Rectal smooth muscle tissue (tissue), 1 donor: ENCODE data around the gene OTX1.

Source experiments
- H3K27ac ChIP-seq: one replicate; pipeline ENCODE4 v1.7.0; 2013; ENCODE audit warnings: low read depth, low read length, inconsistent platforms
- H3K27me3 ChIP-seq: one replicate; pipeline ENCODE4 v1.7.0; 2013; ENCODE audit warnings: low read length; ENCODE audit not compliant: control insufficient read depth, insufficient read depth
- H3K36me3 ChIP-seq: one replicate; pipeline ENCODE4 v1.7.0; 2013; ENCODE audit warnings: low read length; ENCODE audit not compliant: control insufficient read depth, insufficient read depth
- H3K4me1 ChIP-seq: one replicate; pipeline ENCODE4 v1.7.0; 2013; ENCODE audit warnings: low read length; ENCODE audit not compliant: control insufficient read depth, insufficient read depth
- H3K4me3 ChIP-seq: one replicate; pipeline ENCODE4 v1.7.0; 2013; ENCODE audit warnings: low read length
- H3K9ac ChIP-seq: one replicate; pipeline ENCODE4 v1.7.0; 2013; ENCODE audit warnings: low read length

Gene OTX1

DNA sequence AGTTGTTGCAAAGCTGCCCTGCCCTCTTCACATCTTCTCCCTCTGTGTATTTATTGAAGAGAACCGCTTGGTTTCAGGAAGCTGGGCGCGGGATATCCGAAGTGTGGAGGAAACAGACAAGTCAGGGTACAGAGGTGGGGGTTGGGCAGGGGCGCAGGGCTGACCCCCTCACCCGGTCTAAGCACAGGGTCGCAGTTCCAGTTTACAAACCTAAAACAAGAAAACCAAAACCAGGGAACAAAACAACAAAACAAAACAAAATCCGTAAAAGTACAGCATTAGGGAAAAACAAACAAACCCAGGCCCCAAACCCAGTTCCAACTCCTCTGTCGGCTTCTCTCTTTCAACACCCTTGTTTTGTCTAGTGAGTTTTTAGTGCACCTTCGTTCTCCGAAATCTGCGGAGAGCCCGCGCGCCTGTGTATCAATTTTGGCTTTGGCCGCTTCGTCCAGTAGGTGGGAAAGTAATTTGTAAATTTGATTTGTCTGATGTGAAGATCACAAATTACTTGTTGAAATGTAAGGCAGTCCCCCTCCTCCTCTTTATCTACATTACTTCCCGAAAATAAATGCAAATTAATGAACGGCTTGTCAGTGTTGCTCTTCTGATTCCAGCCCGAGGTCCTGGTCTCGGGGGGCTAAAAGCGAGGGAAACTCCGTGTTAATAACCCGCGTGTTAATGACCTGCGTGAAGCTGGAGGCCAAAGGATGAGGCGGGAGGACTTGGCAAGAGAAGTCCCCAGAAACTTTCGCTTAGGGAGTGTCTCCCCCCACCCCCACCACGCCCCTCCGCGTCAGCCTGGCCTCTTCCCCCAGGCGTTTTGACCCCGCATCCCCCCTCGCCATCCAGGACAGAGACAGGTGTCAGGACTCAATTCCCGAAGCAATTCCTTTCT, 6.9 kb downstream of the OTX1 start:
- peaks cover 10% of the 10 kb centered on the region for H3K4me1 ChIP-seq

DNA sequence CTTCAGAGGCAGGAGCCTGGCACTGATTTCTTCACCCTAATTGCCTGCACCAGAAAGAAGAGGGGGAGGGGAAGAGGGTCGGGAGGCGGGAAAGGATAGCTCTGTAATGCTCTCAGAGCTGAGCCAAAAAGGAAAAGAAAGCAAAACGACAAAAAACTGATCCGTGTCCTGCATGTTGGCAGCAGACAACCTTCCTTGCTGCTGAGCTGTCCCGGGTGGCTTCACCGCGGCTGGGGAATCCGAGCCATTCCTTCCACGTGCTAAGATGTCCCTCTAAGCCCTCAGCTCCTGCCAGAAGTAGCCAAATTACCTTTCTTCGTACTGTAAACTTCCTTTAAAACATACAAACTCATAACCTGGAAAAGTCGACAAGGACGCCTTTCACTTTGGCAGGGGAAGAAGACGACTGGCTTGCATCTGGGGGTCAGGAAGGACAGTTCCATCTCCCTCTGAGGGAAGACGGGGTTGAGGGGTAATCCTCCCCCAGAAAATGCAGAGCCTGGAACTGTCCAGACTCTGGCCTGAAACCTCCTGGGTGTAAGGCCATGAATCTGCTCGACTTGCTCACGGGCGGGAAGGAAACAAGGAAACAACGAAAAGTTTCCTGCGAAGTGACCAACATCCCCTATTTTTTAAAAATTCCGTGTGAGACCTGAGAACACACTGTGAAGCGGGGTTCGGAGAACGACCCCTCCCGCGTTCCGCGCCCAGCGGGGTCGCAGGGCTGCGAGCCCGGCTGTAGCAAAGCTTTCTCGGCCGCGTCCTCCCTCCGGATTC, 7.7 kb downstream of the OTX1 start:
- Histone ChIP-seq H3K9ac (no peak overlapping the region), H3K36me3 (no peaks in the 10 kb centered on the region), H3K27me3 (peaks cover 56% of the 10 kb centered on the region), H3K27ac (no peak overlapping the region), H3K4me1 (peaks cover 10% of the 10 kb centered on the region), H3K4me3 (peak overlapping the region; percentile 30)

More for the DNA sequence above, 6.9 kb downstream of the OTX1 start:
- peaks cover 62% of the 10 kb centered on the region for H3K27me3 ChIP-seq
- H3K36me3 ChIP-seq: no peaks in the 10 kb centered on the region
- H3K4me3 ChIP-seq: no peak overlapping the region
- no peak overlapping the region for H3K9ac ChIP-seq
- H3K27ac ChIP-seq: no peak overlapping the region

DNA sequence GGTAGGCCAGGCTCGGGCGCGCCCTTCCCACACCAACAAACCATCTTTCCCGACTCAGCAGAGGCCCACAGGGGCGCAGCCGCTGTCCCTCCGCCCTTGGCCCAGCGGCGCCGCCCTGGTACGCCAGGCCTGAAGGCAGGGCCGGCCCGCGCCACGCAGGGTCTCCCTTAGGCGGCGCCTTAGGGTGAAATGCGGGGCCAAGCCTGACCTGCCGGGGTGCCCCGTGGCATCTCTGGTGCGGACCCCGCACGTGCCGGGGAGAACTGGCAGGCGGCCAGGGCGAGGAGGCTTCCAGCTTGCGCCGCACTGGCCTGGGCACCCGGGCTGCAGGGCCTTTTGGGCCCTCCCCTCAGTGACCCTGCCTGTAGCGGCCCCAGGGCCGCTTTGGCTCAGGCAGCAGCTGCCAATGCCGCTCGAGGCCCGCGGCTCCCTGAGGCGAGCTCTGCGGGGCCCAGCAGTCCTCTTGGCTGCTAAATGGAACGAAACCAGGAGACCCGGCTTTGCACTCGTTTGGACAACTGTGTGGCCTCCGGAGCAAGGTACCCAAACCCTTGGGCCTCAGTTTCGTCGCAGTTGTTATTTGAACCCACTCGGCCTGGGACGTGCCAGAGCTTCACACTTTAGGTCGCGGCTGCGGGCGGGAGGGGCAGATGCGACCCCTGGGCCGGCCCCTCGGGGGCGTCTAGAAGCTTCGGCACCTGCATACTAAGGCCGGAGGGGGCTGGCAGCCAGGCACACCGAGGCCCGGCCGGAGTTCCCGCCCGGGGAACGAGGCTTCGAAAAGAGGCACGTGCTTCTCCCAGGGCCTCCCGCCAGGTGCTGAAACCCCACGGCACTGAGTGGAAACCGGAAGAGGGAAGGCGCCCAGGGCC, 8.5 kb downstream of the OTX1 start:
- H3K4me1 ChIP-seq: peaks cover 9% of the 10 kb centered on the region
- H3K36me3 ChIP-seq: no peaks in the 10 kb centered on the region
- no peak overlapping the region for H3K9ac ChIP-seq
- H3K27me3 ChIP-seq: peaks cover 54% of the 10 kb centered on the region
- H3K27ac ChIP-seq: no peak overlapping the region
- peak overlapping the region; percentile 30 for H3K4me3 ChIP-seq

DNA sequence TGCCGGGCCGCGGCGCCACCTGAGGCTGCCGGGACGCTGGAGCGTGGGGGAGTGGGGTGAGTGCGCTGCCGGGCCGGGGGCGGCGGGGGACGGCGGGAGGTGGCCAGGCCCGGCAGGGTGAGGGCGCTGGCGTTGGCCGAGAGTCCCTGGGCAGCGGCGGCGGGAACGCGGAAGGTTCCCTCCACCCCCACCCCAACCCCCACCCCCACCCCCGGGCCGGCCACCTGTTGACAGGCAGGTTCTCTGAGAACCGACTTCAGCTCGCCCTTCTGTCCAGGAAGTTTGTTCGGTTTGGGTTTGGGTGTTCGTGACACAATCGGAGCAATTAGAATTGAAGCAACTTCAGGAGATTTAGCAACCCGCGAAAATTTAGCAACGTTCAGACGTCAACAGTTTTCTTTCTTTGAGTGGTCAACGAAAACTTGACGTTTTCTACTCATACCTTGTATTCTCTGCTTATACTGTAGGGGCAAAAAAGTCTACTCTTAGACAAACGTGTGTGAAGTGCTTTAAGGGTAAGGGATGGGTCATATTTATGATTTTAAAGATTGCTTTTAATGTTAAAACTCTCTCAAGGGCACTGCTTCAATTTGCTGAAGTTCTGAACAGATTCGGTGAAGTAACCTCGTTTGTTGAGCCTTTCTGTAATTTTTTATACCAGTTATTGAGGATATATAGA, 9.3 kb downstream of the OTX1 start:
- peaks cover 46% of the 10 kb centered on the region for H3K27me3 ChIP-seq

DNA sequence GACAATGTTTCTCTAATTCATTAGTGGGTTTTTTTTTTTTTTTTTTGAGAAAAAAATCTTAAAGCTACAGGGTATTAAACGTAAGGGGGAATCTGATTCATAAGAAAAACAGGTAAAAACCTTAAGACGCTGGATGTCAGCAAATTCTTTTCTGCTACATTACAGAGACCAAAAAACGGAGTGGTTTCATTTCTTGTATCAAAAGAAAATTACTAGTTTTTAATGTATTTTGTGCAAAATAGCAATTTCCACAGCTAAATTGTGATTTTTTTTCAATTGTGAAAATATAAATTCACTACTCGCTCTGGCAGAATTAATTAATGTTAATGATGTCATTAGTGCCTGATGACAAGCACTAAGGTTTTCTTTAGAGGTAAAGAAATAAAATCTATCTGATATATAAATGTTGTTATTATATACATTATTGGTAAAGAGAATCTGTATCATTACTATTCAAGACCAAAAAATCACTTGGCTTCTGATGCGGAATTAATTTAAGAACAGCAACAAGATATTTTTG, 9.9 kb downstream of the OTX1 start:
- Histone ChIP-seq H3K9ac (no peak overlapping the region), H3K4me3 (no peak overlapping the region), H3K27me3 (peaks cover 40% of the 10 kb centered on the region), H3K4me1 (peaks cover 5% of the 10 kb centered on the region), H3K27ac (no peak overlapping the region), H3K36me3 (no peaks in the 10 kb centered on the region)

More for the DNA sequence above, 9.3 kb downstream of the OTX1 start:
- Histone ChIP-seq H3K36me3 (no peaks in the 10 kb centered on the region), H3K4me3 (no peak overlapping the region), H3K9ac (no peak overlapping the region), H3K27ac (no peak overlapping the region), H3K4me1 (peaks cover 5% of the 10 kb centered on the region)

GRCh38 chr2:63064197-63064596, 13.6 kb downstream of the OTX1 start:
- Histone ChIP-seq H3K27ac (no peak overlapping the region), H3K27me3 (peaks cover 8% of the 10 kb centered on the region), H3K9ac (no peak overlapping the region), H3K4me3 (no peak overlapping the region), H3K36me3 (no peaks in the 10 kb centered on the region), H3K4me1 (no peaks in the 10 kb centered on the region)

DNA sequence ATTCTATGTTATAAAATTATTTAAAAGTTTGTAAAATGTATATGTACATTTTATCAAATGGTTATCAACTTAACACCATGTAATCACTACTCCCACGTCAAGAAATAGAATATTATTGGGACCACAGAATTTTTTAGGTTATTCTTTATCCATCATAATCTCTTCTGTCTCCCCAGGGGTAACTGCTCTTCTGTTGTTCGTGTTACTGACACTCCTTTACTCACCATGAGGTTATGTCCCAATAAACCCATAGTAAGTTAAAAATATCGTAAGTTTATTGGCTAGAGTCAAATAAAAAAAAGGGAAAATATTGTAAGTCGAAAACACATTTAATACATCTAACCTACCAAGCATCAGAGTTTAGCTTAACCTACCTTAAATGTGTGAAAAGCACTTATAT, 14.0 kb downstream of the OTX1 start:
- no peaks in the 10 kb centered on the region for H3K36me3 ChIP-seq
- no peaks in the 10 kb centered on the region for H3K4me1 ChIP-seq
- peaks cover 4% of the 10 kb centered on the region for H3K27me3 ChIP-seq
- H3K9ac ChIP-seq: no peak overlapping the region
- no peak overlapping the region for H3K4me3 ChIP-seq
- no peak overlapping the region for H3K27ac ChIP-seq

DNA sequence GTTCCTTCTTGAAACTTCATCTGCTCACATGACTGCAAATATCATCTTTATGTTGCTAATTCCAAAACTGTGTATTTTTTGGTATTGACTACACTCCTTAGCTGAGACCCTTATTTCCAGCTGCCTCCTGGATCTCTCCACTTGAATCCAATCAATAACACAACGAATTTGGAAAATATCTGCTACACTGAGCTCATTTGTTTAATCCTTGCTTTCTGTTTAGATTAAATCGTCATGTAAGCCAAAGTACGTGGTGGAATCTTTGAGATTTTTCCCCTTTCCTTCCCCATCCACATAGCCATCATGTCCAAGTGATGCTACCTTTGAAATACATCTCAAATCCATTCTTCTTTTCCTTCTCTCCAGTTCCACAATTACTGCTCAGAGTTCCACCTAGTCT, 15.6 kb downstream of the OTX1 start:
- Histone ChIP-seq H3K36me3 (no peaks in the 10 kb centered on the region), H3K9ac (no peak overlapping the region), H3K27me3 (peaks cover 4% of the 10 kb centered on the region), H3K4me1 (no peaks in the 10 kb centered on the region), H3K27ac (no peak overlapping the region), H3K4me3 (no peak overlapping the region)

- H3K4me1 ChIP-seq: no peaks in the 10 kb centered on the region
- H3K4me3 ChIP-seq: no peak overlapping the region
- H3K9ac ChIP-seq: no peak overlapping the region
- H3K36me3 ChIP-seq: no peaks in the 10 kb centered on the region
- H3K27me3 ChIP-seq: peaks cover 4% of the 10 kb centered on the region
- no peak overlapping the region for H3K27ac ChIP-seq
Measured at GRCh38 chr2:63066838-63067237, 16.2 kb downstream of the OTX1 start.

GRCh38 chr2:63071664-63072063, 21.0 kb downstream of the OTX1 start:
- H3K4me3 ChIP-seq: no peak overlapping the region
- H3K27me3 ChIP-seq: peaks cover under 1% of the 10 kb centered on the region
- no peaks in the 10 kb centered on the region for H3K4me1 ChIP-seq
- H3K9ac ChIP-seq: no peak overlapping the region
- H3K36me3 ChIP-seq: no peaks in the 10 kb centered on the region
- H3K27ac ChIP-seq: no peak overlapping the region

- H3K36me3 ChIP-seq: no peaks in the 10 kb centered on the region
- no peaks in the 10 kb centered on the region for H3K4me1 ChIP-seq
- no peak overlapping the region for H3K4me3 ChIP-seq
- H3K27ac ChIP-seq: no peak overlapping the region
- H3K27me3 ChIP-seq: no peaks in the 10 kb centered on the region
- no peak overlapping the region for H3K9ac ChIP-seq
Measured at GRCh38 chr2:63073994-63074393, 23.4 kb downstream of the OTX1 start.
